Activated CD8-positive, alpha-beta T cell treated with anti-CD3 and anti-CD28 coated beads for 36 hours (primary cell): ENCODE results near the gene ACAP1. TPM values are rescaled to one million over a fixed set of nuclear protein-coding genes. Genes with fewer than 3 reads are reported as not detected.
"Not testable (repeated sequence)": the region's sequence is repeated elsewhere in the genome, so short reads cannot be mapped to it uniquely, and the experiment has no call there.

Source experiments
- ATAC-seq: fragments of 200-7000 bp; cut with Tn5 transposase; one replicate; pipeline ENCODE4 v1.10.0; 2021; ENCODE audit warnings: mild to moderate bottlenecking, moderate library complexity
- CTCF ChIA-PET: fragments of 350-600 bp; sonication (Branson Sonifier 250); formaldehyde crosslinking; loops from one replicate; lab custom pipeline; 2021; ENCODE audit warnings: antibody characterized with exemption; lab: Charles Lee
- POLR2A ChIA-PET: fragments of 350-600 bp; sonication (Branson Sonifier 250); formaldehyde crosslinking; loops from one replicate; lab custom pipeline; 2021; ENCODE audit warnings: antibody characterized with exemption; lab: Charles Lee
- DNase-seq: peaks from one replicate; pipeline ENCODE4 v3.0.0-alpha.2; 2020
- H3K27ac Mint-ChIP-seq: one replicate; pipeline ENCODE4 v1.8.0; 2021; ENCODE audit warnings: mild to moderate bottlenecking, mixed read lengths
- H3K27me3 Mint-ChIP-seq: one replicate; pipeline ENCODE4 v1.8.0; 2021; ENCODE audit warnings: mixed read lengths
- H3K36me3 Mint-ChIP-seq: one replicate; pipeline ENCODE4 v1.8.0; 2021; ENCODE audit warnings: low read depth, mixed read lengths
- H3K4me1 Mint-ChIP-seq: one replicate; pipeline ENCODE4 v1.8.0; 2021; ENCODE audit warnings: low read depth, mixed read lengths
- H3K4me3 Mint-ChIP-seq: one replicate; pipeline ENCODE4 v1.8.0; 2021; ENCODE audit warnings: mild to moderate bottlenecking, moderate library complexity, mixed read lengths
- H3K9me3 Mint-ChIP-seq: one replicate; pipeline ENCODE4 v1.8.0; 2021; ENCODE audit warnings: mixed read lengths
- CTCF ChIP-seq: fragments of 200-600 bp; IDR thresholded peaks from one replicate; pipeline ENCODE4 v1.8.0; 2022; ENCODE audit warnings: antibody characterized with exemption, mild to moderate bottlenecking
- intact Hi-C: fragments of 100-400 bp; cut with micrococcal nuclease; formaldehyde crosslinking; loops from one replicate; pipeline ENCODE4 v1.10.0; 2022
- total RNA-seq, 2 experiments: library from RNA; stranded (reverse); gene quantifications; one replicate each; pipeline ENCODE4 v1.2.3, GENCODE V29; 2021

The ACAP1 gene
- total RNA-seq, 2 experiments from 2014 or later = 309 to 342 TPM

GRCh38 chr17:7356756-7357155 lies 20.4 kb downstream of the ACAP1 start:
- Mint-ChIP-seq H3K4me1 (peaks cover 31% of the 10 kb centered on the region), H3K27me3 (no peaks in the 10 kb centered on the region), H3K4me3 (no peak overlapping the region), H3K9me3 (no peaks in the 10 kb centered on the region), H3K36me3 (peaks cover 8% of the 10 kb centered on the region), H3K27ac (no peak overlapping the region)
- ATAC-seq = no peak
- POLR2A ChIA-PET = interaction anchor here (1.0 to 1.5 kb wide), 3 partner anchors 47 to 202 kb away, joined by 3 to 5 read pairs (median 3); partner anchors contain the start of genes POLR2A, TMEM256 and TNFSF13
- intact Hi-C loops = loop anchor here (10.0 kb wide), 2 partner anchors 128 to 208 kb away; partner anchors contain the start of genes POLR2A, SENP3 and SLC35G6
- DNase-seq = no peak
- CTCF ChIA-PET = interaction anchor here (0.8 to 6.3 kb wide), 32 partner anchors 8 to 233 kb away, joined by 3 to 68 read pairs (median 7); partner anchors contain the start of genes ACAP1, SENP3, SOX15 and TMEM102
- TF ChIP-seq CTCF = no peak

- POLR2A ChIA-PET = no interaction called here
- no peak for TF ChIP-seq CTCF
- Mint-ChIP-seq H3K9me3 (no peaks in the 10 kb centered on the region), H3K36me3 (peaks cover 6% of the 10 kb centered on the region), H3K4me1 (peaks cover 29% of the 10 kb centered on the region), H3K27me3 (no peaks in the 10 kb centered on the region), H3K27ac (no peak overlapping the region), H3K4me3 (no peak overlapping the region)
- DNase-seq (no peak), ATAC-seq (no peak)
- intact Hi-C loops = loop anchor here (10.0 kb wide), 2 partner anchors 127 to 207 kb away; partner anchors contain the start of genes POLR2A, SENP3 and SLC35G6
- CTCF ChIA-PET = interaction anchor here (1.7 to 6.3 kb wide), 3 partner anchors 69 to 203 kb away, joined by 4 to 68 read pairs (median 24); partner anchors contain the start of genes SENP3 and TMEM102
Measured at GRCh38 chr17:7357381-7357780, 21.1 kb downstream of the ACAP1 start.

GRCh38 chr17:7361906-7362305 lies 25.6 kb downstream of the ACAP1 start:
- no peak for TF ChIP-seq CTCF
- intact Hi-C loops = no loop called here
- no peak for DNase-seq
- Mint-ChIP-seq H3K9me3 (no peaks in the 10 kb centered on the region), H3K27ac (no peak overlapping the region), H3K4me3 (no peak overlapping the region), H3K36me3 (no peaks in the 10 kb centered on the region), H3K4me1 (no peaks in the 10 kb centered on the region), H3K27me3 (no peaks in the 10 kb centered on the region)
- ATAC-seq = no peak
- ChIA-PET CTCF (interaction anchor here (0.6 to 2.1 kb wide), 5 partner anchors 14 to 260 kb away, joined by 3 to 11 read pairs (median 4); no protein-coding TSS in a partner anchor), POLR2A (interaction anchor here (1.2 kb wide), 1 partner anchor 22 kb away, joined by 4 read pairs; no protein-coding TSS in a partner anchor)

GRCh38 chr17:7363311-7363710 lies 27.0 kb downstream of the ACAP1 start:
- POLR2A ChIA-PET = no interaction called here

GRCh38 chr17:7365963-7366362 lies 29.6 kb downstream of the ACAP1 start:
- POLR2A ChIA-PET = interaction anchor here (0.6 kb wide), 1 partner anchor 423 kb away, joined by 3 read pairs; no protein-coding TSS in a partner anchor
- H3K4me1 Mint-ChIP-seq, ATAC-seq, H3K4me3 Mint-ChIP-seq, H3K27me3 Mint-ChIP-seq, H3K36me3 Mint-ChIP-seq, DNase-seq, H3K27ac Mint-ChIP-seq, intact Hi-C loops, H3K9me3 Mint-ChIP-seq: not testable (repeated sequence)
- CTCF ChIA-PET = interaction anchor here (0.7 to 1.3 kb wide), 2 partner anchors 10 to 157 kb away, joined by 3 read pairs; no protein-coding TSS in a partner anchor

More at GRCh38 chr17:7363311-7363710, 27.0 kb downstream of the ACAP1 start:
- Mint-ChIP-seq H3K4me1 (no peaks in the 10 kb centered on the region), H3K4me3 (no peak overlapping the region), H3K27me3 (no peaks in the 10 kb centered on the region), H3K27ac (no peak overlapping the region), H3K36me3 (no peaks in the 10 kb centered on the region), H3K9me3 (no peaks in the 10 kb centered on the region)
- CTCF ChIA-PET = interaction anchor here (1.0 kb wide), 1 partner anchor 74 kb away, joined by 3 read pairs; no protein-coding TSS in a partner anchor
- ATAC-seq (no peak), DNase-seq (no peak)
- intact Hi-C loops = no loop called here
- TF ChIP-seq CTCF = no peak
